ENCODE data around the gene TNFSF12.

The TNFSF12 gene

GRCh38 chr17:7544911-7545310 lies 3.9 kb upstream of the TNFSF12 start:
- no peak for DNase-seq (ENCODE audit: low read depth)

DNA sequence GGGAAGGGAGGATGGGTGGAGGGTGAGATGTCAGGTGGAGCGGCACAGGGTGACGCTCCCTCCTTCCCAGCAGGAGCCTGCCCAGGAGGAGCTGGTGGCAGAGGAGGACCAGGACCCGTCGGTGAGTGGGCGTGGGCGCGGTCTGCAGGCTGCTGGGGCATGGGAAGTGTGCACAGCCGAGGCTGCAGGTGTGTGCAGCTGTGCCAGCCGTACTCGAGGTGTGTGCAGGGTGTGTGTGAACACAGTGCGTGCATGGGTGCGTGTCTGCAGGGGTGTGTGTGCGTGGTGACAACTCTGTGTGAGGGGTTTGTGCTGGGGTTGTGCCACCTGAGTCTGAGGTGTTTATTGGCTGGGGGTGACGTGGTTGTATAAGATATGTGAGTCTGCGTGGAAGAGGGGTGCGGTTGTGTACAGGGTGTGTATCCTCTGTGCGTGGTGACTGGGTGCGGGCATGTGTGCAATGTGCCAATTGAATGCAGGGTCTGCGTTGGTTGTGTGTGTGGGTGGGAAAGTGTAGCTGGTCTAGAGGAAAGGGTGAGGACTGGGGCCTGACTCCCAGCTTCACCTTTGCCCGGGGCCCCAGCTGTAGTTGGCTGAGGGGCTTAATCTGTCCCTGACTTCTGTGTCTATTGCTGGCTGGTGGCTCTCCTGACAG lies 670 bp downstream of the TNFSF12 start:
- peak; percentile 25 for DNase-seq (ENCODE audit: low read depth)

- DNase-seq (ENCODE audit: low read depth): no peak
Measured at GRCh38 chr17:7550344-7550743, 1.5 kb downstream of the TNFSF12 start.

- no peak for DNase-seq (ENCODE audit: low read depth)
Measured at GRCh38 chr17:7551396-7551795, 2.5 kb downstream of the TNFSF12 start.

DNA sequence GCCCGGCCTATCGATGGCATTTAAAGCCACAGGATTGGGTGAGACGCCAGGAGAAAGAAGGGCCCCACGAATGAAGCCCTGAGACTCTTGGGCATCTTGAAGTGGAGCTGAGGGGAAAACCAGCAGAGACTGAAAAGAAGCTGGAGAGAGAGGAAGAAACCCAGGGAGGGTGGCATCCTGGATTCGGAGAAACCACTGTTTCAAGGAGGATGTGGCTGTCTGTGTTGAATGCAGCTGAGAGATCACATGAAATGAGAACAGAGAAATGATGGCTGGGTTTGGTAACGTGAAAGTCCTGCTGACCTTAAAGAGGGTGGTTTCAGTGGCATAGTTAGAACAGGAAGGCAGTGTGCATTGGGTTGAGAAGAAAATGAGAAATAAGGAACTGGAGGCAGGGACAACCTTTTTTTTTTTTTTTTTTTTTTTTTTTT lies 3.8 kb downstream of the TNFSF12 start:
- DNase-seq (ENCODE audit: low read depth): no peak

DNA sequence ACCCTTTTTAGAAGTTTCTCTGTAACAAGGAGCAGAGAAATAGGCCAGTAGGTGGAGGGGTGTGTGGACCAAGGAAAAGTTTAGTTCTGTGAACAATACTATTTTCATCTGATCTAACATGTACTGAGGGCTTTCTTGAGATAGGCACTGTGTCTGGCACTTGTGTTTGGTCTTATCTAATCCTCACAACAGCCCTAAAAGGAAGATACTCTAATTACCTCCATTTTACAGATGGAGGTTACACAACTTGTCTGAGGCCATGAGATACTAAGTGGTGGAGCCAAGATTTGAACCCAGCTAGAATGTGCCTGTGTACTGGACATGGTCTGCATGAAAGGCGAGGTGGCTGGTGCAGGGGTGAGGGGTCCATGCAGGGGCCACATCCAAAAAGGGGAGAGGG lies 4.5 kb downstream of the TNFSF12 start:
- no peak for DNase-seq (ENCODE audit: low read depth)

- no peak for DNase-seq (ENCODE audit: low read depth)
Measured at GRCh38 chr17:7555320-7555948, 6.6 kb downstream of the TNFSF12 start.

DNA sequence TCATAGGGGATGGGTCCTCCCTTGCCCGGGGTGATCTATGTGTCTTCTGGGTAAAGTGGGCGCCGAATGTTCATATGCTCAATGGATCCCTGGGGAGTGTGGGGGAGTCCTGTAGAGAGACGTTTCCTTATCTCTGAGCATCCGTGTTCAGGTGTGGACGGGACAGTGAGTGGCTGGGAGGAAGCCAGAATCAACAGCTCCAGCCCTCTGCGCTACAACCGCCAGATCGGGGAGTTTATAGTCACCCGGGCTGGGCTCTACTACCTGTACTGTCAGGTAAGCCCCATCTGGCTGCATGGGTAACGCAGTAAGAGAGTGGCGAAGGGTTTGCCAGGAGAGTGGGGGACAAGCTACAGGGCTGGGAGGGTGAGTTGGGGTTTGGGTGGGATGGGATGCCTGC lies 7.8 kb downstream of the TNFSF12 start:
- no peak for DNase-seq (ENCODE audit: low read depth)

DNA sequence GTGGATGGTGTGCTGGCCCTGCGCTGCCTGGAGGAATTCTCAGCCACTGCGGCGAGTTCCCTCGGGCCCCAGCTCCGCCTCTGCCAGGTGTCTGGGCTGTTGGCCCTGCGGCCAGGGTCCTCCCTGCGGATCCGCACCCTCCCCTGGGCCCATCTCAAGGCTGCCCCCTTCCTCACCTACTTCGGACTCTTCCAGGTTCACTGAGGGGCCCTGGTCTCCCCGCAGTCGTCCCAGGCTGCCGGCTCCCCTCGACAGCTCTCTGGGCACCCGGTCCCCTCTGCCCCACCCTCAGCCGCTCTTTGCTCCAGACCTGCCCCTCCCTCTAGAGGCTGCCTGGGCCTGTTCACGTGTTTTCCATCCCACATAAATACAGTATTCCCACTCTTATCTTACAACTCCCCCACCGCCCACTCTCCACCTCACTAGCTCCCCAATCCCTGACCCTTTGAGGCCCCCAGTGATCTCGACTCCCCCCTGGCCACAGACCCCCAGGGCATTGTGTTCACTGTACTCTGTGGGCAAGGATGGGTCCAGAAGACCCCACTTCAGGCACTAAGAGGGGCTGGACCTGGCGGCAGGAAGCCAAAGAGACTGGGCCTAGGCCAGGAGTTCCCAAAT lies 8.4 kb downstream of the TNFSF12 start:
- DNase-seq (ENCODE audit: low read depth): no peak

DNA sequence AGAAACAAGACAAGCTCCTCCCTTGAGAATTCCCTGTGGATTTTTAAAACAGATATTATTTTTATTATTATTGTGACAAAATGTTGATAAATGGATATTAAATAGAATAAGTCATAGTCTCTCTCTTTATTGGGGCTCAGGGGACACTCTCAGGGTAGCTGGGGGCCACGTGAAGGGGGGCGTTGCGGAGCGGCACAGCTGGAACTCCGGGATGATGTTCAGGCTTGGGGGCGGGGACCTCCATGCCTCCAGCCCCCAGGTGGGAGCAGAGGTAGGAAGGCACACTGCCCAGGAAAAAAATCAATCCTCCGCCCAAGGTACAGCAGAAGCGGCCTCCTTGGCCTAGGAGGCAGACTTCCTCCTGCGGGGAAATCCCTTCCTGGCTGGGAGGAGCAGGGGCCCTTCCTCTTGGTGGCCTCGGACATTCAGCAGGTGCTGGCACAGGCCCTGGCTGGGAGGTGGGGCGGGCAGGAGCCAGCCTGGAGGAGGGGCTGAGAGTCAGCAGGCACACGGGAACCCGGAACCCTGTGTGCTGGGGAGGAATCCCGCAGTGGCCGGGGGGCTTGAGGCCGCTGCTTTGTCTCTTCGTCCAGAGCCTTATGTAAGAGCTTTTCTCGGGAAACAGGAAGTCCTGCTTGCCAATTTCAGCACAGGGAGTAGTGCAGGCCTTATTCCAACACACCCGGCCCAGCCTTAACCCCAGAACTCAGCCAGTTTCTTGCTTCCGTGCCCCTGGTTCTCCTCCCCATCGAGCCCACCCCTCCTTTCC lies 9.1 kb downstream of the TNFSF12 start:
- DNase-seq (ENCODE audit: low read depth): no peak

DNA sequence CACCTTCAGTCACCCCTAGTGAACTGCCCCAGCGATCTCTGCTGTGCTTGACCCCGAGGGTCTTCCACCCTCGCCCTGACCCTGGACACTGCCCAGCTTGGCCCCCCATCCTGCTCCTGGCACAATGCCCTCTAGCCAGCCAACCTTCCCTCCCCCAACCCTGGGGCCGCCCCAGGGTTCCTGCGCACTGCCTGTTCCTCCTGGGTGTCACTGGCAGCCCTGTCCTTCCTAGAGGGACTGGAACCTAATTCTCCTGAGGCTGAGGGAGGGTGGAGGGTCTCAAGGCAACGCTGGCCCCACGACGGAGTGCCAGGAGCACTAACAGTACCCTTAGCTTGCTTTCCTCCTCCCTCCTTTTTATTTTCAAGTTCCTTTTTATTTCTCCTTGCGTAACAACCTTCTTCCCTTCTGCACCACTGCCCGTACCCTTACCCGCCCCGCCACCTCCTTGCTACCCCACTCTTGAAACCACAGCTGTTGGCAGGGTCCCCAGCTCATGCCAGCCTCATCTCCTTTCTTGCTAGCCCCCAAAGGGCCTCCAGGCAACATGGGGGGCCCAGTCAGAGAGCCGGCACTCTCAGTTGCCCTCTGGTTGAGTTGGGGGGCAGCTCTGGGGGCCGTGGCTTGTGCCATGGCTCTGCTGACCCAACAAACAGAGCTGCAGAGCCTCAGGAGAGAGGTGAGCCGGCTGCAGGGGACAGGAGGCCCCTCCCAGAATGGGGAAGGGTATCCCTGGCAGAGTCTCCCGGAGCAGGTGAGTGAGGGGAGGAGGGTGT lies 9.9 kb downstream of the TNFSF12 start, which contains the start of gene TNFSF13:
Gene TNFSF13 (plus strand): TSS at position 207 of the 776 bp plus-strand sequence. CDS start 290 bp downstream, at position 497.
- no peak for DNase-seq (ENCODE audit: low read depth)

DNA sequence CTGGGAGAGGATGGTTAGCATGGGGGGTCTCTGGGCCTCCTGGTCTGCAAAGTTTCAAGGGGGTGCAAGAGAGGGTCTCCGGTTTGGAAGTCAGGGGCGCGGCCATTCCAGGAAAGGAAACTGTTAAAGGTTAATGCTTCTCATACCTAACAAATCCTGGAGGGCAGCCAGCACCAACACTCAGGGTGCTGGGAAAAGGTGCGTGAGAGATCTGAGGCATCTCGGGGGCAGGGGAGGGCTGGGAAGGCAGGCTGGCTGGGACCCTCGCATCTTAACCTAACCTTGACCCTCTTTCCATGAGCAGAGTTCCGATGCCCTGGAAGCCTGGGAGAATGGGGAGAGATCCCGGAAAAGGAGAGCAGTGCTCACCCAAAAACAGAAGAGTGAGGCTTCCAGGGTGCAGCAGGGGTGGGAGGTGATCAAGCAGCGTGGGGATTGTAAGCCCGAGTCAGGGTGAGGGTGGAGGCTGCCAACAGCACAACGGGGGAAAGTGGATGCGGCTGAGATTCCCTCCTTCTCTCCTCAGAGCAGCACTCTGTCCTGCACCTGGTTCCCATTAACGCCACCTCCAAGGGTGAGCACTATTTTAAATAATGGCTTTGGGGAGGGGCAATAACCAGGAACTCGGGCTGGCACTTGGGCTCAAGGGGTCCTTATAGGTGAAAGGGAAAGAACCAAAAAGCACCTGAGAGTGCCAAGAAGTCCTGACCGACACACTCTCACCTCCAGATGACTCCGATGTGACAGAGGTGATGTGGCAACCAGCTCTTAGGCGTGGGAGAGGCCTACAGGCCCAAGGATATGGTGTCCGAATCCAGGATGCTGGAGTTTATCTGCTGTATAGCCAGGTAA lies 10.7 kb downstream of the TNFSF12 start:
- no peak for DNase-seq (ENCODE audit: low read depth)

- no peak for DNase-seq (ENCODE audit: low read depth)
Measured at GRCh38 chr17:7560172-7561027, 11.5 kb downstream of the TNFSF12 start.

DNA sequence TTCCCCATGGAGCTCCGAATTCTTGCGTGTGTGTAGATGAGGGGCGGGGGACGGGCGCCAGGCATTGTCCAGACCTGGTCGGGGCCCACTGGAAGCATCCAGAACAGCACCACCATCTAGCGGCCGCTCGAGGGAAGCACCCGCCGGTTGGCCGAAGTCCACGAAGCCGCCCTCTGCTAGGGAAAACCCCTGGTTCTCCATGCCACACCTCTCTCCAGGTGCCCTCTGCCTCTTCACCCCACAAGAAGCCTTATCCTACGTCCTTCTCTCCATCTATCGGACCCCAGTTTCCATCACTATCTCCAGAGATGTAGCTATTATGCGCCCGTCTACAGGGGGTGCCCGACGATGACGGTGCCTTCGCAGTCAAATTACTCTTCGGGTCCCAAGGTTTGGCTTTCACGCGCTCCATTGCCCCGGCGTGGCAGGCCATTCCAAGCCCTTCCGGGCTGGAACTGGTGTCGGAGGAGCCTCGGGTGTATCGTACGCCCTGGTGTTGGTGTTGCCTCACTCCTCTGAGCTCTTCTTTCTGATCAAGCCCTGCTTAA lies 12.2 kb downstream of the TNFSF12 start:
- DNase-seq (ENCODE audit: low read depth): peak; percentile 67

GRCh38 chr17:7561589-7562207 lies 12.8 kb downstream of the TNFSF12 start, which contains the start of gene SENP3:
TSS of gene SENP3 (plus strand) at chr17:7561919. CDS start at chr17:7563077, 1,158 bp downstream.
- DNase-seq (ENCODE audit: low read depth): peak; percentile 88

DNA sequence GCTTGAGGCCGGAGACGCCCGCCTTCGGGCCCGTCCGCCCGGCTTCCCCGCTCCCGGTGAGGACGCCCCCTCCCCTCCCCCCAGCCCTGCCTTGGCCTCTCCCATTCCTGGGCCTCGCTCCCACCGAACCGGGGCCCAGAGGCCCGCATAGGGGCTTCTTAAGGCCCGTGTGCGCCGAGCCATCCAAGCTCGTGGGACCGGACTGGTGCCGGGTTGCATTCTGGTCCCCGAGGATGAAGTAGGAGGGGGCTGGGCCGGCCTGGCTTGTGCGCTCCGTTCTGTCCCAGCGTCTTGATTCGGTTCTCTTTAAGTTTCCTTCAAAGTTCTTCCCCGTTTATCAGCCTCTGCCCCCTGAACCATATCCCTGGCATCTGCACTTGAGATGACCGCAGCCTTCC lies 13.3 kb downstream of the TNFSF12 start:
- no peak for DNase-seq (ENCODE audit: low read depth)

- no peak for DNase-seq (ENCODE audit: low read depth)
Measured at GRCh38 chr17:7563115-7563869, 14.4 kb downstream of the TNFSF12 start.

DNA sequence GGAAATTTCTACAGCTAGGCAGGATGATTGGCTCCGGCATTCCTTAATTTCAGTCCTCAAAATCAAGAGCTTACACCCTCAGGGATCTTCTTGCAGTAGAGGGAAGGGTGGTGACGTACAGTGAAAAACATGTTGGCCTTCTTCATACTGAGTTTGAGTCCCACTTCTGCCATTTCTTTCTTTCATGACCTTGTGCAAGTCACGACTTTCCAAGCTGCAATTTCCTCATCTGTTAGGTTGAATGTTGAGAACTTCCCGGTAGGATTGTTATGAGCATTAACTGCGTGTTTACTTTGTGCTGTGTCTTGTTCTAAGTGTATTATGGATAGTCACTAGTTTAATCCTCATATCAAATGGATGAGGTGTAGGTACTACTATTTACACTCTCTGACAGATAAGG lies 20.7 kb downstream of the TNFSF12 start:
- DNase-seq (ENCODE audit: low read depth): no peak

All from activated T-helper 1 cell treated with Interleukin-2 at 50 U/mL for 16 hours (primary cell).